Thyroid gland (tissue), 4 donors: ENCODE results near the gene FARS2.

Experiments
- CTCF ChIP-seq, 6 experiments: fragments of 200-600 bp in 3 of 6; fragments of 450-650 bp in 3 of 6; sonication (generic) in 3 of 6; IDR thresholded peaks; one replicate each; pipeline ENCODE4 v1.5.1; 2016 to 2019; ENCODE audit warnings: antibody characterized with exemption in 6 of 6, mild to moderate bottlenecking in 2 of 6, inconsistent platforms in 1 of 6, moderate library complexity in 1 of 6
- POLR2A ChIP-seq, 2 donors: fragments of 450-650 bp; IDR thresholded peaks; one replicate each; pipeline ENCODE4 v1.6.1; 2017; ENCODE audit warnings: antibody characterized with exemption in 2 of 2, mild to moderate bottlenecking in 2 of 2, moderate library complexity in 1 of 2

GRCh38 chr6:5554226-5554625 lies 292.9 kb downstream of the FARS2 start:
- TF ChIP-seq POLR2A (IDR thresholded peaks at IDR 0.05) (no peak), CTCF (IDR thresholded peaks at IDR 0.05) (no peak)
